Measurements from ENCODE around the gene TCEA2.
A peak's percentile ranks its signal among the peaks of the same experiment; 100 is the strongest.

- peak; percentile 58 for TF ChIP-seq EZH2 (IDR thresholded peaks at IDR 0.05; ENCODE audit: borderline replicate concordance, insufficient read depth, low read length, poor library complexity, severe bottlenecking)
- TF ChIP-seq POLR2AphosphoS5 (IDR thresholded peaks at IDR 0.05) = no peak
- TF ChIP-seq CTCF (IDR thresholded peaks at IDR 0.05; ENCODE audit: poor library complexity, severe bottlenecking) = no peak
- TF ChIP-seq EP300 (conservative IDR thresholded peaks at IDR 0.05; ENCODE audit: poor library complexity, severe bottlenecking) = no peak
- TF ChIP-seq RAD21 (conservative IDR thresholded peaks at IDR 0.05) = no peak
- TF ChIP-seq SMC3 (conservative IDR thresholded peaks at IDR 0.05; ENCODE audit: poor library complexity) = no peak
Measured at GRCh38 chr20:64042054-64042781, 20.8 kb upstream of the TCEA2 start.
